ENCODE data around the gene PCNX4.

PCNX4 gene

DNA sequence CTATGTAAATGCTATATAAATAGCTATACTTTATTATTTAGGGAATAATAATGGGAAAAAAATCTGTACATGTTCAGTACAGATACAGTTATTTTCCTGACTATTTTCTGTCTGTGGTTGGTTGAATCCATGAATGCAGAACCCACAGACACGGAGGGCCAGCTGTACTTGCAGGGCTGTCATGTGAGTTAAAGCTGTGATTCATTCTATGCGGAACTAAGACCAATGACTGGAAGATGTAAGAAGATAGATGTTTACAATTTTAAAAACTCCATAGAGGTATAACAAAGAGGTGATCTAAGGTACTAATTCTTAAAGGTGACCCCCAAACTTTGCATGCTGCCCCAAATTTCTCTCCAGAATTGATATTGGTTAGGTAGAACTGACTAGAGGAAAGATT, 14.6 kb downstream of the PCNX4 start:
- DNase-seq: no peak

DNA sequence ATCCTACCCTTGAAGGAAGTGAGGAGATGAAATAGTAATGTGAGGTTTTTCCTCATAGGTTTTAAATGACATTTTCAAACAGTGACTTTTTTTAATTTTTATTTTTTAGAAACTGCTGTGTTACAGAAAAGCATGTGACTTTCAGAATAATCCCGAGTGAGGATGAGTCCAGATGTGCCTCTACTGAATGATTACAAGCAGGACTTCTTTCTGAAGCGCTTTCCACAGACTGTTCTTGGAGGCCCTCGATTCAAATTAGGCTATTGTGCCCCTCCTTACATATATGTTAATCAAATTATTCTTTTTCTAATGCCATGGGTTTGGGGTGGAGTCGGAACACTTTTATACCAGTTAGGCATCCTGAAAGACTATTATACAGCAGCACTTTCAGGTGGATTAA, 15.8 kb downstream of the PCNX4 start:
- no peak for DNase-seq

DNA sequence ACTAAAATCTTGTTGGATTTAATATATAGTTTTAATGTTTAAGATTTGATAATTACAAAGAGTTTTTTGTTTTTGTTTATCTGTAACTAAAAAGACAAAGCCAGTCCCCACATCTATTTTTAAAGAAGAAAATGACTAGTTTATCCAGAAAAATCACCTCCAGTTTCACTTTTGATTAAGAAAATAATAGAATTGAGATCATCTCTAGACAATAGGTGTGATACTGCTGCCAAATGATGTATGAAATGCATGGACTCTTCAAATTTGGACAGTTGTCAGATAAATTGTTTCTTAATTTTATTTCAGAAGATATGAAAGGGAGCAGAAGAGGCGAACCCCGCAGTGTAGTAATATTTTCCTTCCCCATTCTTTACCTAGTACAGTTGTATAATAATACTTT, 20.0 kb downstream of the PCNX4 start:
- DNase-seq: no peak

DNA sequence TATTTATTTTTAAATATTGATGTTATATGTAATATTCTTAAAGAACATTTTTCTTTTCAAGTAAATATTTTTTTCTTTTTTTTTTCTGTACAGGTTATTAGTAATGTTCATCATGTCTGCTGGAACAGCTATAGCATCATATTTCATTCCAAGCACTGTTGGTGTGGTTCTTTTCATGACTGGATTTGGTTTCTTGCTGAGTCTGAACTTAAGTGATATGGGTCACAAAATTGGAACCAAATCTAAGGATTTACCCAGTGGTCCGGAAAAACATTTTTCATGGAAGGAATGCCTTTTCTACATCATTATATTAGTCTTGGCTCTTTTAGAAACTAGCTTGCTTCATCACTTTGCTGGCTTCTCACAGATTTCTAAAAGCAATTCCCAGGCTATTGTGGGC, 23.2 kb downstream of the PCNX4 start:
- DNase-seq: no peak

- DNase-seq: no peak
Observed at GRCh38 chr14:60116181-60116580, 24.5 kb downstream of the PCNX4 start.

DNA sequence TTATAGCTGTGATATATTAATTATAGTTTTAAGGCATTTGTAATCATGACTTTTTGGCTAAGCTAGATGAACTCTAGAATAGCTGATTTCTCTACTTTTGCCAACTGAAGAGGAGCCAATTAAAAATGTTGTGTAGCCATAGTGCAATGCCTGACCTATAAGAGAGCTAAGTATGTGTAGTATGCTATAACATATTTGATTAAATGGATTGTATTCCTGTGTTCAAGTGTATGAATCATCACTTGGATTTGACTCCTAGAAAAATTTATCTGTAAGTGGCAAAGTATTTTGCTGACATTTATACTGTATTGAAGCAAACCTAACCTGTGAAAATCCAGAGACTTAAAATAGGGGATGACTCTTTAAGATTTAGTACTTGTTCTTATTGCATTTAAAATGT, 34.2 kb downstream of the PCNX4 start:
- no peak for DNase-seq

DNA sequence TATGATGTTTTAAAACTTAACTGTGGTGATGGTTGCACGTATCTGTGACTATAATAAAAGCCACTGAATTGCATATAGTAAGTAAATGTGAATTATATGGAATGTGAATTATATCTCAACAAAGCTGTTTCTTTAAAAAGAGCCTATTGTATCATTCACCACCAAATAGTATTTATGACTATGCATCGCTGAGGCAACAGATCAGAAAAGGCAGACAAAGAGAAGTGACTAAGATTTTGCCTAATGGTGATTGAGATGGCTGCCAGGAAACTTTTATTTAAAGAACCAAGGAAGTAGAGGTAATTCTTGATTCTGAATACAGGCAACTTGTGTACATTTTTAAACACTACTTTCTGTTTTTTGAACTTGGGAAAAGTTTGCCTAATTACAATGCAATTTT, 41.8 kb downstream of the PCNX4 start:
- DNase-seq: no peak

- no peak for DNase-seq
Observed at GRCh38 chr14:60134702-60135101, 43.0 kb downstream of the PCNX4 start.

DNA sequence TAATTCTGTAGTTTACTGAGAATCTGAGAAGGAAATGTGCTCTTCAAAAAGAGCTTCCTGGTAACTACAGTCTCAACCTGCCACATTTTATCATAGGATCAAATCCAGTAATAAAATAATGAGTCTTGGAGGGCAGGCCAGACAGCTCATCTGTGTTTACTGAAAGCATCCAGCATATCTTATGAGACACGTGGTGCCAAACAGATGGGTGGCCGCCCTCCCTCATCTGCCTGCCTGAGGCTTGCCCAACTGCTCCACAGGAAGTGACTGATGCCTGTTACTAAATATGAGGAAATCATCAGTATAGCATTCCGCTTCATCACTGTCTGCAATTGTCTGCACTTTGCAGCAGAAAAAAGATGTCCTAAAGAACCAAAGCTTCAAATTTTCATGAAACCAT, 60.0 kb downstream of the PCNX4 start:
- DNase-seq: peak; percentile 74

DNA sequence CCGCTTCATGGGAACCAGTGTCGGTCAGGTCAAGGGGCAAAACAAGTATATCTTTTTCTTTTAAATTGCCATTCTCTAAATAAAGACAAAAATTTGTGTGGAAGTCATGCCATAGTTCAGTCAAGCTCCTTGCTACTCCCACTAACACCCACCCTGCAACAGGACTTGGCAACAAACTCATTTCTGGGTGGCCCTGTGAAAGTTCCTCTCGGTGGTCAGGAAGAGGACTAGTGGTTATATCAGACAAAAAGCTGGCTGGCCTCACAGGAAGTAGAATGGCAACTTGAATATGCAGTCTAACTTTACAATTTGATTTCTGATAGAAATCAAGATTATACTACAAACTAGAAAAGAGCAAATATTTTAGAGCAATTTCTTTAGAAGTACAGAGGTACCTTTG, 62.3 kb downstream of the PCNX4 start:
- no peak for DNase-seq

DNA sequence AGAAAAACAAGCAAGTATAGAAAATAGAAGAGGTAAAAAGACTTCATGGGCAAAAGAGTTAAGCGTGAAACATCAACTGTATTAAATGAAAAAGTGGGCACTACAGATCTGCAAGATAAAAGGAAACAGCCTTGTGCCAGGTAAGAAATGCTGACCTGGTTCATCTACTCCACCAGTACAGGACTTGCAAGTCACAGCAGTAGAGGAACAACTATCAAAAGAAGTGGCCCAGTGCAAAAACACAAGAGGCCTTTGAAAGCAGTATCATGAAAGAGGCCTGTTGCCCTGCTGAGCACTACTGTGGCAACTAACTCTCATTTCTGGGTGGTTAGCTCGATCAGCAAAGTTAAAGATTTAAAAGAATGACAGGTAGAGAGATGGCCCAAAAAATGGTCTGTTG, 62.9 kb downstream of the PCNX4 start:
- DNase-seq: no peak

GRCh38 chr14:60160422-60160821, 68.7 kb downstream of the PCNX4 start:
- DNase-seq: no peak

- no peak for DNase-seq
Observed at GRCh38 chr14:60161196-60162107, 69.7 kb downstream of the PCNX4 start.

GRCh38 chr14:60163693-60164092, 72.0 kb downstream of the PCNX4 start:
- DNase-seq: no peak

GRCh38 chr14:60164404-60164711, 72.6 kb downstream of the PCNX4 start:
- no peak for DNase-seq

DNA sequence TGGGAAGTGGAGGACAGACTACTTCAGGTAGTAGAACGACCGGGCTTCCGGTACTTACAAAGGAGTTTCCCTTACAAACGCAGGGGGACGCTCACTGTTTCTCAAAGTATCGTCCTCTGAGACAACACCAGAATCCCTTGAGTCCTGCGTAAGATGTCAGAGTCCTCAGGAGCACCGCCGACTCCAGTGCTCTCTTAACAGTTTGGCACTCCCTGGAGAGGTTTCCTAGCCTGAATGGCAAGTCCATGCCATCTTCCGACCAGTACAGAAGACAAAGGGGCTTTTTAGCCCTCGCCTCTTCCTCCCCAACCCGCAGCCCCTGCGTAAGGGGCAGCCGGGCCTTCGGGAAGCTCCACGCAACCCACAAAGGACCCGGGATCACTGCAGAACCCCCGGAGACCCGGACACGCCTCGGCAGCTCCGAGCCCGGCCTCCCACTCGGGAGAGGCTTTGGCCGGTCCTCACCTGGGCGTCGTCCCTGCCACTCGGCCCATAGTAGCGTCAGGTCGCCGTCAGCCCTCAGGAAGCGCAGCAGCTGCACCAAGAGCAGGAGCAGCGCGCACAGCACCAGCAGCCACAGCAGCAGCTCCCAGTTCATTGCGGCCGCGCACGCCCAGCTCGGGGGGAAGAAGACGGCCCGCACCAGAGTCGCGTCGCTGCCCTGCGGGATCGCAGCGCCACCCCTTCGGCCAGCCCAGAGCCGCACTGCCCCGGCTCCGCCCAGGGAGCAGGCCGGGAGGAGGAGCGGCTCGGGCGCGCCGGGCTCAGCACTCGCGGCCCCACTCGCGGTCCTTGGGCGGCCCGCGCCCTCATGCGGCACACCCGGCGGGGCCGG, 73.2 kb downstream of the PCNX4 start, which contains the start of gene DHRS7:
DHRS7 (minus strand) TSS at position 687 of the 835 bp plus-strand sequence; CDS start at position 598, 89 bp downstream.
- DNase-seq: peak; percentile 67

GRCh38 chr14:60165547-60165876, 73.8 kb downstream of the PCNX4 start:
- DNase-seq: no peak

DNA sequence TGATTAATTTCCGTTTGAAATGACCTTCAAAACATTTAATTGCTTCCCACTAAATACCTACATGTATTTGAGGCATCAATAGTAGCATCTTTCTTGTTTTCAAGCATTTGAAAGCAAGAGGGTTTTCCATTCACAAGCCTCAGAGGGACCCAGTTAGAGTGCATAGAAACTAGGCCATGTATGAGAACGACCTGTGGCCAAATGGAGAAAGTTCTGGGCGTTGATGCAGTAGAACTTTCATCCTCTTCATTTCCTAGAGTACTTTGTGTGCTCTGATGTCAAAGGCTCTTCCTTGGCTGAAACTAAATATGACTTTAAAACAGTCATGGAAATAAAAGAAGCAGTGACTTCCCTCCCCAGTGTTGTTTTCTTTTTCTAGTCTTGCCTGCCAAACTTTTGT, 74.4 kb downstream of the PCNX4 start:
- no peak for DNase-seq

GRCh38 chr14:60169722-60170121, 78.0 kb downstream of the PCNX4 start:
- DNase-seq: no peak

DNA sequence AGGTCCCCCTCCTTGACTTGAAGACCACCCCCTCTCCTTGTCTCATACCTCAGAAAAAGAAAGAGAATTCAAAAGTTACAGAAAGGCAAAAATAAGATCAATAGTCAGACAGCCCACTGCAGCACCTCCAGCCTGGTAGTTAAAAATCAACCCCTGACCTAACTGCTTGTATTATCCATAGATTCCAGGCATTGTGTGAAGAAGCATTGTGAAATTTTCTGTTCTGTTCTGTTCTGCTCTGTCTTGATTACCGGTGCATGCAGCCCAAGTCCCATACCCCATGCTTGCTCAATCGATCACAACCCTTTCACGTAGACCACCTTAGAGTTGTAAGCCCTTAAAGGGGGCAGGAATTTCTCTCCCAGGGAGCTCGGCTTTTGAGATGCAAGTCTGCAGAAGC, 79.2 kb downstream of the PCNX4 start:
- DNase-seq: no peak

DNA sequence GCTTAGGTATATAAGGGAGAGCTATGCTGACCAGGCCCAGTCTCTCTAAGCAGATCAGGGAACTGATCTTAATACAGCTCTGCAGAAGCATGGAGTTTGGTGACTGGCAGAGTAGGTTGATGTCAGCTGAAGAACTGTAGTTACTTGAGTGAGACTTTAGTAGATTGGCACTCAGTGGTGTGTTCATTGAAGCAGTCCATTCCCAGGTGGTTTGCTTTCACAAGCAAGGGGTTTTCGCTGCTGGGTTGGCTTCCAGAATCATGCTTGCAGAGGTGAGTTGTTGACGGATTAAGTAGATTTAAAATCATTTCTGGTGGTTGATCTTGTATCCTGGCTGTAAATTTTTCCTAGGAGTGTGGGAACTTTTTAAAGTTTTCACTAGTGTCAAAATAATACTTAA, 80.0 kb downstream of the PCNX4 start:
- DNase-seq: no peak

DNA sequence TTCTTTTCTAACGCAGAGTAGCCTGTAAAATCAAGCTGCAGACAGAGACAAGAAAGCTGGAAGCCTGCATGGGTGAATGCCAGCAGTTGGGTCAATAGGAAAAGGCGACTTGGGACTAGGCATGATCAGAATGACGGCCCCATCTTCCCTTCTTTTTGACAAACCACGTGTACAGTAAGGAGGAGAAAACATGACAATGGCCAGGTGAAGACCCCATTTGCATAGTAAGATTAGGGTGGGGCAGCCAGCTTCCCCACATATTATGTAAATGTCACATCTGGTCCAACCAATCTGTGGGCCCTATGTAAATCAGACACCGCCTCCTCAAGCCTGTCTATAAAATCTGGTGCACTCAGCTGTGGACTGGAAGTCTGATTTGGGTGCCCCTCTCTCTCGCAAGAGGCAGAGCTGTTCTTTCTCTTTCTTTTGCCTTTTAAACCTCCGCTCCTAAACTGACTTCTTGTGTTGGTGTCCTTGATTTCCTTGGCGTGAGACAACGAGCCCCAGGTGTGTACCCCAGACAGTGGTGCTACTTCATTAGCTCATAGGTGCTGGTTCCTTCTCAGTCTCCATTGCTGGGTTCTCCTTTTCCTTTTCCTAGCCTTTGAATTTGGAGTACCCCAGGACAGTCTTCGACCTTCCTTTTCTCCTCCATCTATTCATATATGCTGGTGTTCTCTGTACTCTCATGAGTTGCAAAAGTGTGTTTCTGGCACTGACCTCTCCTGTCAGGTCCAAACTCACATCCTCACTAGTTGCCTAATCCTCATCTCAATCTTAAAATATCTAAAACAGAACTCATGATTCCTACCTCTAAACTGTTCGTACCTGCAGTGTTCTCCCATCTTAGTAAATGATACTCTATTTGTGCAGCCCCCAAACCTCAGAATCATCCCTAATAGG, 82.9 kb downstream of the PCNX4 start:
- no peak for DNase-seq

GRCh38 chr14:60175255-60175902, 83.7 kb downstream of the PCNX4 start:
- DNase-seq: no peak

All from stimulated activated CD4-positive, alpha-beta T cell treated with anti-CD3 and anti-CD28 coated beads, Interleukin-4, amount 100 ng/mL, for 24 hours (primary cell).